ENCODE measurements around the gene DNAJB5.
"Not testable (repeated sequence)": the region's sequence is repeated elsewhere in the genome, so short reads cannot be mapped to it uniquely, and the experiment has no call there.

DNAJB5 gene

GRCh38 chr9:34989003-34989945 lies at the start of gene DNAJB5:
TSS of gene DNAJB5 (plus strand) at chr9:34989745. CDS start at chr9:34990631, 886 bp downstream.
- Mint-ChIP-seq H3K4me3 (peak within 1 kb of the TSS; percentile 94), H3K27me3 (ENCODE audit: low read depth) (no peaks in the 10 kb centered on the region), H3K9me3 (no peaks in the 10 kb centered on the region), H3K36me3 (ENCODE audit: low read depth) (no peaks in the 10 kb centered on the region), H3K4me1 (ENCODE audit: low read depth) (peaks cover 41% of the 10 kb centered on the region), H3K27ac (peak within 1 kb of the TSS; percentile 92)
- peak; percentile 99 for DNase-seq (ENCODE audit: low spot score)

GRCh38 chr9:34939989-34940388 lies 49.6 kb upstream of the DNAJB5 start:
- H3K27me3 Mint-ChIP-seq (ENCODE audit: low read depth); H3K27ac Mint-ChIP-seq; H3K4me3 Mint-ChIP-seq; H3K4me1 Mint-ChIP-seq (ENCODE audit: low read depth); H3K36me3 Mint-ChIP-seq (ENCODE audit: low read depth); DNase-seq (ENCODE audit: low spot score); H3K9me3 Mint-ChIP-seq: not testable (repeated sequence)

GRCh38 chr9:34948451-34948850 lies 41.1 kb upstream of the DNAJB5 start:
- Mint-ChIP-seq H3K4me1 (ENCODE audit: low read depth) (no peaks in the 10 kb centered on the region), H3K27ac (no peak overlapping the region), H3K9me3 (no peaks in the 10 kb centered on the region), H3K4me3 (no peak overlapping the region), H3K36me3 (ENCODE audit: low read depth) (no peaks in the 10 kb centered on the region), H3K27me3 (ENCODE audit: low read depth) (peaks cover 32% of the 10 kb centered on the region)
- DNase-seq (ENCODE audit: low spot score) = no peak

- Mint-ChIP-seq H3K27me3 (ENCODE audit: low read depth) (peaks cover 64% of the 10 kb centered on the region), H3K27ac (no peak overlapping the region), H3K4me3 (no peak overlapping the region), H3K4me1 (ENCODE audit: low read depth) (no peaks in the 10 kb centered on the region), H3K36me3 (ENCODE audit: low read depth) (no peaks in the 10 kb centered on the region), H3K9me3 (no peaks in the 10 kb centered on the region)
- no peak for DNase-seq (ENCODE audit: low spot score)
Measured at GRCh38 chr9:34954225-34954624, 35.3 kb upstream of the DNAJB5 start.

- H3K4me3 Mint-ChIP-seq; H3K27ac Mint-ChIP-seq; H3K9me3 Mint-ChIP-seq; DNase-seq (ENCODE audit: low spot score); H3K4me1 Mint-ChIP-seq (ENCODE audit: low read depth); H3K36me3 Mint-ChIP-seq (ENCODE audit: low read depth): not testable (repeated sequence)
- H3K27me3 Mint-ChIP-seq (ENCODE audit: low read depth) = peaks cover 75% of the 10 kb centered on the region
Measured at GRCh38 chr9:34956066-34956465, 33.5 kb upstream of the DNAJB5 start.

GRCh38 chr9:34956648-34957047 lies 32.9 kb upstream of the DNAJB5 start:
- Mint-ChIP-seq H3K27ac (no peak overlapping the region), H3K4me3 (no peak overlapping the region), H3K4me1 (ENCODE audit: low read depth) (peaks cover 2% of the 10 kb centered on the region), H3K36me3 (ENCODE audit: low read depth) (no peaks in the 10 kb centered on the region), H3K27me3 (ENCODE audit: low read depth) (peaks cover 72% of the 10 kb centered on the region), H3K9me3 (no peaks in the 10 kb centered on the region)
- DNase-seq (ENCODE audit: low spot score) = no peak

GRCh38 chr9:34957492-34958410 lies 31.8 kb upstream of the DNAJB5 start, which contains the start of gene PHF24:
TSS of gene PHF24 (plus strand) at chr9:34958285. CDS start at chr9:34971299, 13,014 bp downstream.
- H3K36me3 Mint-ChIP-seq (ENCODE audit: low read depth) = no peaks in the 10 kb centered on the region
- H3K27ac Mint-ChIP-seq = no peak within 1 kb of the TSS
- peak within 1 kb of the TSS; percentile 33 for H3K4me3 Mint-ChIP-seq
- H3K27me3 Mint-ChIP-seq (ENCODE audit: low read depth) = peaks cover 70% of the 10 kb centered on the region
- DNase-seq (ENCODE audit: low spot score) = peak; percentile 14
- peaks cover 7% of the 10 kb centered on the region for H3K4me1 Mint-ChIP-seq (ENCODE audit: low read depth)
- no peaks in the 10 kb centered on the region for H3K9me3 Mint-ChIP-seq

- Mint-ChIP-seq H3K36me3 (ENCODE audit: low read depth) (no peaks in the 10 kb centered on the region), H3K27ac (no peak overlapping the region), H3K9me3 (no peaks in the 10 kb centered on the region), H3K4me3 (no peak overlapping the region), H3K27me3 (ENCODE audit: low read depth) (peaks cover 64% of the 10 kb centered on the region), H3K4me1 (ENCODE audit: low read depth) (peaks cover 7% of the 10 kb centered on the region)
- no peak for DNase-seq (ENCODE audit: low spot score)
Measured at GRCh38 chr9:34958411-34958982, 31.0 kb upstream of the DNAJB5 start.

GRCh38 chr9:34959461-34959860 lies 30.1 kb upstream of the DNAJB5 start:
- H3K4me3 Mint-ChIP-seq = no peak overlapping the region
- H3K9me3 Mint-ChIP-seq = no peaks in the 10 kb centered on the region

GRCh38 chr9:34961574-34962490 lies 27.7 kb upstream of the DNAJB5 start:
- H3K9me3 Mint-ChIP-seq = no peaks in the 10 kb centered on the region
- H3K27me3 Mint-ChIP-seq (ENCODE audit: low read depth) = peaks cover 50% of the 10 kb centered on the region
- H3K27ac Mint-ChIP-seq = no peak overlapping the region
- no peak overlapping the region for H3K4me3 Mint-ChIP-seq
- no peaks in the 10 kb centered on the region for H3K36me3 Mint-ChIP-seq (ENCODE audit: low read depth)
- H3K4me1 Mint-ChIP-seq (ENCODE audit: low read depth) = peaks cover 7% of the 10 kb centered on the region
- DNase-seq (ENCODE audit: low spot score) = peak; percentile 57

More at GRCh38 chr9:34959461-34959860, 30.1 kb upstream of the DNAJB5 start:
- DNase-seq (ENCODE audit: low spot score) = no peak
- peaks cover 64% of the 10 kb centered on the region for H3K27me3 Mint-ChIP-seq (ENCODE audit: low read depth)
- peaks cover 7% of the 10 kb centered on the region for H3K4me1 Mint-ChIP-seq (ENCODE audit: low read depth)
- H3K36me3 Mint-ChIP-seq (ENCODE audit: low read depth) = no peaks in the 10 kb centered on the region
- no peak overlapping the region for H3K27ac Mint-ChIP-seq

GRCh38 chr9:34962546-34962945 lies 27.0 kb upstream of the DNAJB5 start:
- peaks cover 51% of the 10 kb centered on the region for H3K27me3 Mint-ChIP-seq (ENCODE audit: low read depth)
- peaks cover 7% of the 10 kb centered on the region for H3K4me1 Mint-ChIP-seq (ENCODE audit: low read depth)
- H3K27ac Mint-ChIP-seq = no peak overlapping the region
- DNase-seq (ENCODE audit: low spot score) = no peak
- H3K4me3 Mint-ChIP-seq = no peak overlapping the region
- H3K36me3 Mint-ChIP-seq (ENCODE audit: low read depth) = no peaks in the 10 kb centered on the region
- H3K9me3 Mint-ChIP-seq = no peaks in the 10 kb centered on the region

GRCh38 chr9:34963552-34963951 lies 26.0 kb upstream of the DNAJB5 start:
- DNase-seq (ENCODE audit: low spot score) = no peak
- H3K27ac Mint-ChIP-seq = no peak overlapping the region
- peaks cover 51% of the 10 kb centered on the region for H3K27me3 Mint-ChIP-seq (ENCODE audit: low read depth)

GRCh38 chr9:34964458-34964857 lies 25.1 kb upstream of the DNAJB5 start:
- peaks cover 42% of the 10 kb centered on the region for H3K27me3 Mint-ChIP-seq (ENCODE audit: low read depth)
- H3K27ac Mint-ChIP-seq = no peak overlapping the region
- H3K36me3 Mint-ChIP-seq (ENCODE audit: low read depth) = no peaks in the 10 kb centered on the region
- H3K4me1 Mint-ChIP-seq (ENCODE audit: low read depth) = peaks cover 7% of the 10 kb centered on the region
- H3K4me3 Mint-ChIP-seq = no peak overlapping the region
- no peak for DNase-seq (ENCODE audit: low spot score)
- H3K9me3 Mint-ChIP-seq = no peaks in the 10 kb centered on the region

More at GRCh38 chr9:34963552-34963951, 26.0 kb upstream of the DNAJB5 start:
- Mint-ChIP-seq H3K9me3 (no peaks in the 10 kb centered on the region), H3K36me3 (ENCODE audit: low read depth) (no peaks in the 10 kb centered on the region), H3K4me3 (no peak overlapping the region), H3K4me1 (ENCODE audit: low read depth) (peaks cover 7% of the 10 kb centered on the region)
